Suppressor macrophage treated with lipopolysaccharide for 1 hour (primary cell): Measurements from ENCODE around the gene CSF2.

Experiments
- DNase-seq, 3 donors: peaks; one replicate each; pipeline ENCODE4 v3.0.0-alpha.2; 2020 to 2022

The CSF2 gene

DNA sequence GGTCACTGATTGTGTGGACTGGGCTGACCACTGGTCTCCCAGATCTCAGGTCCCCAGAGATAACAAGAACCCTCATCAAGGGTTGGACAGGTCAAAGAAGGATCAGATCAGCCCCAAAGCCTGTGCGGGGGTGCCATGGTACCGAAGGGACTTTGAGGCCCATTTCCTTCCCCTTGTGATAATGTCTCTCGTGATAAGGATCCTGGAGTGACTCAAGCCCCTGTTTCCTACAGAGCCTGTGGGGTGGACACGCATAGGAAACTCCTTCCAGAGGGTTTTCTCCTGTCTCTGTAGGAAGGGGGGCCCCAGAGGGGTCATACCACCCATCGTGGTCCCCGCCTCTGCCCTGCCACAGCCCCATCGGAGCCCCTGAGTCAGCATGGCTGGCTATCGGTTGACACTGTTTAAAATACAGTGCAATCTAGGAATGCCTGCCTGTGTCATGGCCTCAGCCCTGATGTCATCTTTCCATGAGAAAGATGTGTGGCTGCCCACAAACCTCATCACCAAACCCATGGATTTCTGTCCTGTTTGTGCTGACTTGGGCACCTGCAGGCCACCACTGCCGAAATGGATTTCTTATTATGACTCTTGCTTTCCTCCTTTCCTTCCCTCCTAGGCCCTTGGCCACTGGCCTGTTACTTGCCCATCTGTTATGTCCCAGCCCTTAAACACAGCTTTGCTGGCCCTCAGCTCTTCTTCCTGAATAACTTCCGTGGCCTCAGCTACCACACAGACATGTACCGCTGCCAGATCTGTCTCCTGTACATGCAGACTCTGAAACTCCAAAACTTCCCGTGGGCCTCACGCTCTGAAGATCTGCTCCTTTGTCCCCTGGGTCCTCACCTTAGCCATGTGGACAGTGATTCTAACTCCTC, 2.9 kb upstream of the CSF2 start:
- peak; percentile 88 to 90 (median 89) for DNase-seq

DNA sequence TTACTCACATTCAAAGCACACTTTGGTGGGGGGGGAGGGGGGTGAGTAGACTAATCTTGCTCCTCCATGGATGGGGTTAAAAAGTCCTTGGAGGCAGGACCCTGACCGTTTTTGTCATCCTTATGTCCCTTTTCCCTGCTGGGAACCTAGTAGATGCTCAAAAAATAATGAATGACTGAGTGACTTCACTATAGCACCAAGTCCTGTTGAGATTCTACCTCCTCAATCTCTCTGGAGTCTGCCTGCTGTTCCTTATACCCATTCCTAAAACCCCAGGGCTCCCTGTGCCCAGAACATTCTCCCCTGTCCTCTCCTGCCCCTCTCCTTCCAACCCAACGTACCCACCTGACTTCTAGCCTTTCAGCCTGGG, 2.3 kb upstream of the CSF2 start:
- DNase-seq = no peak

DNA sequence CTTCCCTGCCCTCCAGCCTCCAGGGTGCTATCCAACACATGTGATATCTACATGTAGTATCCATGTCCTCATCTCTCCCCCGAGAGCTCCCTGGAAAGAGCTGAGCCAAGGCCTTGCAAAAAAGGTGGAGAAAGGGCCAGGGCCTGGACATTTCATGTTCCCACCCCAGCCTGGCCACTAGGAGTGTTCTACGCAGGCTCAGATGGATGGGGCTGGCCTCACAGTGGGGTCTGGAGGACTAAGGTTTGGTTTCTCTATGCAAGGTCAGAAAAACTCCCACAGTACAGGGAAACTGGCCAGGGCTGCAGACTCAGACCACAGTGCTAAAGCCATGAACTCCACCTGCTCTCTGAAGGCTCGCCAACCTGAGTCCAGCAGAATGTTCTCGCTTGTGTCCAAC, 1.5 kb upstream of the CSF2 start:
- DNase-seq = no peak

DNA sequence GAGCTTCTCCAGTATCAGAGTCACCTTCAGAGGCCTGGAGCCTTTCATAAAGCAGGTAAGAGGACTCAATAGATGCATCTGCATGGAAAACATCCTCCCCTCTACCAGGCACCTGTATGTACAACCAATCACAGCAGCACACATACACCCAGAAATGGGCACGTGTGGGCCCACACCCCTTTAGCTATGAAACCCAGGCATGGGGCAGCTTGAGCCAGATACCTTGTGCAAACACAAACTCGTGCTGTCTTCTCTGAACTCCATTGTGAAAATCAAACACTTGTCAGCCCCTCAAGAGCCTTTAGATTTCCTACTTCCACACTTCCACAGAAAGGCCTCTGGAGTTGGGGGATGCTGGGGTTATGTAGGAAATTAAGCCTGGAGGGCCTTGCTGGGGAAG, 1.1 kb upstream of the CSF2 start:
- DNase-seq = no peak

DNA sequence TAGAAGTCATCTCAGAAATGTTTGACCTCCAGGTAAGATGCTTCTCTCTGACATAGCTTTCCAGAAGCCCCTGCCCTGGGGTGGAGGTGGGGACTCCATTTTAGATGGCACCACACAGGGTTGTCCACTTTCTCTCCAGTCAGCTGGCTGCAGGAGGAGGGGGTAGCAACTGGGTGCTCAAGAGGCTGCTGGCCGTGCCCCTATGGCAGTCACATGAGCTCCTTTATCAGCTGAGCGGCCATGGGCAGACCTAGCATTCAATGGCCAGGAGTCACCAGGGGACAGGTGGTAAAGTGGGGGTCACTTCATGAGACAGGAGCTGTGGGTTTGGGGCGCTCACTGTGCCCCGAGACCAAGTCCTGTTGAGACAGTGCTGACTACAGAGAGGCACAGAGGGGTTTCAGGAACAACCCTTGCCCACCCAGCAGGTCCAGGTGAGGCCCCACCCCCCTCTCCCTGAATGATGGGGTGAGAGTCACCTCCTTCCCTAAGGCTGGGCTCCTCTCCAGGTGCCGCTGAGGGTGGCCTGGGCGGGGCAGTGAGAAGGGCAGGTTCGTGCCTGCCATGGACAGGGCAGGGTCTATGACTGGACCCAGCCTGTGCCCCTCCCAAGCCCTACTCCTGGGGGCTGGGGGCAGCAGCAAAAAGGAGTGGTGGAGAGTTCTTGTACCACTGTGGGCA, 642 bp downstream of the CSF2 start:
- no peak for DNase-seq

DNA sequence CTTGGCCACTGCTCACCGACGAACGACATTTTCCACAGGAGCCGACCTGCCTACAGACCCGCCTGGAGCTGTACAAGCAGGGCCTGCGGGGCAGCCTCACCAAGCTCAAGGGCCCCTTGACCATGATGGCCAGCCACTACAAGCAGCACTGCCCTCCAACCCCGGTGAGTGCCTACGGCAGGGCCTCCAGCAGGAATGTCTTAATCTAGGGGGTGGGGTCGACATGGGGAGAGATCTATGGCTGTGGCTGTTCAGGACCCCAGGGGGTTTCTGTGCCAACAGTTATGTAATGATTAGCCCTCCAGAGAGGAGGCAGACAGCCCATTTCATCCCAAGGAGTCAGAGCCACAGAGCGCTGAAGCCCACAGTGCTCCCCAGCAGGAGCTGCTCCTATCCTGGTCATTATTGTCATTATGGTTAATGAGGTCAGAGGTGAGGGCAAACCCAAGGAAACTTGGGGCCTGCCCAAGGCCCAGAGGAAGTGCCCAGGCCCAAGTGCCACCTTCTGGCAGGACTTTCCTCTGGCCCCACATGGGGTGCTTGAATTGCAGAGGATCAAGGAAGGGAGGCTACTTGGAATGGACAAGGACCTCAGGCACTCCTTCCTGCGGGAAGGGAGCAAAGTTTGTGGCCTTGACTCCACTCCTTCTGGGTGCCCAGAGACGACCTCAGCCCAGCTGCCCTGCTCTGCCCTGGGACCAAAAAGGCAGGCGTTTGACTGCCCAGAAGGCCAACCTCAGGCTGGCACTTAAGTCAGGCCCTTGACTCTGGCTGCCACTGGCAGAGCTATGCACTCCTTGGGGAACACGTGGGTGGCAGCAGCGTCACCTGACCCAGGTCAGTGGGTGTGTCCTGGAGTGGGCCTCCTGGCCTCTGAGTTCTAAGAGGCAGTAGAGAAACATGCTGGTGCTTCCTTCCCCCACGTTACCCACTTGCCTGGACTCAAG, 1.5 kb downstream of the CSF2 start:
- peak; percentile 35 to 52 (median 48) for DNase-seq

DNA sequence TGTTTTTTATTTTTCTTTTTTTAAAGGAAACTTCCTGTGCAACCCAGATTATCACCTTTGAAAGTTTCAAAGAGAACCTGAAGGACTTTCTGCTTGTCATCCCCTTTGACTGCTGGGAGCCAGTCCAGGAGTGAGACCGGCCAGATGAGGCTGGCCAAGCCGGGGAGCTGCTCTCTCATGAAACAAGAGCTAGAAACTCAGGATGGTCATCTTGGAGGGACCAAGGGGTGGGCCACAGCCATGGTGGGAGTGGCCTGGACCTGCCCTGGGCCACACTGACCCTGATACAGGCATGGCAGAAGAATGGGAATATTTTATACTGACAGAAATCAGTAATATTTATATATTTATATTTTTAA, 2.1 kb downstream of the CSF2 start:
- no peak for DNase-seq

DNA sequence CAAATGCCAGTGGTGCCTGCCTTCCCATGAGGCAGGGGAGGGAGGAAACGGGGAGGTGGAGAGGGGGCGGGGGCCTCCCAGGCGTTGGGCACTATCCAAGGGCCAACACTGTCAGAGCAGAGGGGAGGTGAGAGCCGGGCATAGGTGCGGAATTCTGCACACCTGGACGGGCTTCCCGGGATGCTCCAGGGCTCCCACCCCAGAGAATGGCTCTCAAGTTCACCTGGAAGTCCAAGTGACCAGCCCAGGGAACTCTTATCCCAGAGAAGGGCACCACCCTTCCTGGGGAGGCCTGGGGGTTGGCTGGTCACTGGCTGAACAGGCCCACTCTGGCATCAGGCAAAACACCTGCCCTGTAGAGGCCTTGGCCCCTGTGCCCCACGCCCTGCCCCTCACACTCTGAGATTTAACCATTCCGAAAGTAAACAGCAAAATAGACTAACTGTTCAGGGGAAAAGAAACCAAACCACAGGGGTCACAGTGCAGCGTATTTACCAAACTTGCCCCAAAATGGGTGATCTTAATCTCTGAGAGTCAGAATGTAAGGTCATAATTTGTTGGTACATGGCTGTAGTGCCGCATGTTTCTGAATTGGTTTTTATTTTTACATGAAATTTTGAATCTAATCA, 2.7 kb downstream of the CSF2 start:
- no peak for DNase-seq

DNA sequence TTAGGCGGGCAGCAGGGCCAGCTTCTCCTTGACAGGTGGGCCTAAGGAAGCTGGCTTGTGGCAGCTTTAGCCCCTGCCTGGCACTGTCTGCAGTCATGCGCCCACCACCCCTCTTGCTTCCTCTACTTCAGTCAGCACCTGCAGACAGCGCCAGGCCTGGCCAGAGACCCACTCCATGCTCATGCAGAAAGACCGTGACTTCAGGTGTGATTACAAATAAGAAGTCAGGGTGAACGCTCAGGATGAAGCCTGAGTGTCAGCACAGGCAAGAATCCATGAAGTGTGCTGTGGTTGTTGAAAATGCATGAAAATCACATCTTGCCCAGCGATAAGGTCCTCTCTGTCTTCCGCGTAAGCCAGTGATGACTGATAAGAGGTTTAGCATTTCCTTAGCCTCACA, 3.4 kb downstream of the CSF2 start:
- no peak for DNase-seq

DNA sequence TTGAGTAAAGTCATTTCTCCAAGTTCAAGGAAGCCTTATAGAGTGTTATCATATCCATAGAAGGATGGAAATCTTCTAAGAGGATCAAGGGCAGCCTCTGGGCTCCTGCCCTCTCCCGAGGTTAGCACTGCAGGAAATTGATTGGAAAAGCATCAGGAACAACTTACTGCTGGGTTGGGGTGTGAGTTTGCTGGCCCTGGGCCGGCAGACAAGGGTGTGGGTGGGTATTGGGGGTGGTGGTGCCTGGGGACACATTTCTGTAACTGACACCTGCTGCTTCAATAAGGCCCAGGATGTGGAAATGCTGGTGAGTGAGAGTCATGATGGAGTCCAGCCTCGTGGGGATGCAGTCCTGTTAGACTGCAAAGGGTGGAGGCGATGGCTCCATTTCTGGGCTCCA, 5.5 kb downstream of the CSF2 start:
- no peak for DNase-seq

DNA sequence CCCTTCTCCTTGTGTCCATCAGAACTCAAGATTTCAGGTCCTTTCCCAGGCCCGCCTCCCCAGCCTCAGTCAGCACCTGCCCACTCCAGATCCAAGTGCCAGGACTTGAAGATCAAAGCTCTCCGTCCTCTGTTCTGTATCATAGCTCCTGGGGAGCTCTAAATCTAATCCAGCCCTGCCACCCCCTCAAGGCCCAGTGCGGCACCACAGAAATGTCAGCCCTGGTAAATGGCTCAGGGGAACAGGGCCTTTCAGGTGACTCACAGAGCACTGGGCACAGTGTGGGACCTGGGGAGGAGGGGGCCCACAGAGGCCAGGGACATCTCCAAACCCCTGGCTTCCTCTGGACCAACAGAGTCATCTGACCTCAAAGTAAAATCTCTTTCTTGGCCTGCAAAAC, 6.0 kb downstream of the CSF2 start:
- no peak for DNase-seq

DNA sequence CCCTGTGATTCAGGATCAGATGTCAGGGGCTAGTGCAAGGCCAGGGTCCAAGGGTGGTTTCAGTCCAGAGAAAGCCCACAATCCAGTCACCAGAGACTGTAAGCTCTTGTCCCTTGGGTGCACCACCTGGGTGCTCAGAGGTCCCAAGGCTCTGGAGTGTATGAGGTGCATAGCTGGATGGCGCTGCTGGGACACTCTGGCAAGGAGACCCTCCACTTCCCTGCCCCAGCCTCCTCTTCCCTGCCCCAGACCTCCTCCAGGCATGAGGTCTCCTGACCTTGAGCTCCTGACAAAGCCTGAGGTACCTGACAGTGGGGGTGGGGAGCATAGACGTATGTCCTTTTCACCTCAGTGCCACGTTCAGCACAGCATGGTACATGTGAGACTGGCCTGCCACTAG, 7.0 kb downstream of the CSF2 start:
- no peak for DNase-seq

DNA sequence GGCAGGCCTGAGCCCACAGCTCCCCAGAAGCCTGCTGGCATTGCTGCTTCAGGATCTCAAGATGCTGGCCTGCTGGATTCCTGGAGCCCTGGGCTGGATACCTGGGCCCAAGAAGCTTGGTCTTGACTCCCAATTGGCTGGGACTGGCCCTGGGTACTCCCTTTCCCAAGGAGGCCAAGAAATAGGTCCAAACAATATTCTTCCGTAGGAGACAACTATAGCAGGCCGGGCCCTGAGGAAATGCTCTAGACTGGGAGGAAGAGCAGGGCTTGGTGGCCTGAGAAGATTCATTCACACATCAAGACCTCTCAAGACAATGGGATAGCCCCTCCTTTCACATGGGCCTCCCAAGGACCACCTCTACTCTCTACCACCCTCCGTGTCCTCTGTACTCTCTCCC, 7.9 kb downstream of the CSF2 start:
- DNase-seq = no peak

DNA sequence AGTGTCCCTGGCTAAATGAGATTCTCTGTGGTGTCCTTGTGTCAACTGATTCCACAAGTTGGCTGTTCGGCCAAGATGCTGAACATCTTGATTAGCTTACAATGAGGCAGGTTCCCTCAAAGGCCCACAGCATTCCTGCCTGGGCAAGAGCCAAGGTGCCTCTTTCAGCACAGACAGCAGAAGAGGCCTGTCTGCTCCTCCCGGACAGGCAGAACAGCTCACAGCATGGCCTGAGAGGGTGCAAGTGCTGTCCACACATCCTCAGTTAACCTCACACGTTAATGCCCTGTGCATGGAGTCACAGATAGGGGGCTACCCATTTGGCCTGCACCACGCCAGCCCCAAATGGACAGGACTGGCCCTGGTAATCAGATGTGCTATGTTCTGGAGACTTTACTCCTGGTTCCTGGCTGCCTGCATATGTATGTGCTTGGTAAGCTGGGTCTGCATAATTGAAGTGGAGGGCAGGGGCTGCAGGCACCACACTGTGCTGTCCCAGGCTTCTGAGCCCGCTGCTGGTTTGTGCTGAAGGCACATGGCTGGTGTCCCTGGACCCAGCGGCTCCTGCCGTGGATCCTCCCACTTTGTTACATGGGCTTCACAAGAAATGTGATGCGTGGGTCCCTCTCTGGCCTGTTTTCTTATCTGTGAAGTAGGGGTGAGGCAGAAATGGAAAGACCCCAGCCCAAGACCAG, 8.9 kb downstream of the CSF2 start:
- no peak for DNase-seq

DNA sequence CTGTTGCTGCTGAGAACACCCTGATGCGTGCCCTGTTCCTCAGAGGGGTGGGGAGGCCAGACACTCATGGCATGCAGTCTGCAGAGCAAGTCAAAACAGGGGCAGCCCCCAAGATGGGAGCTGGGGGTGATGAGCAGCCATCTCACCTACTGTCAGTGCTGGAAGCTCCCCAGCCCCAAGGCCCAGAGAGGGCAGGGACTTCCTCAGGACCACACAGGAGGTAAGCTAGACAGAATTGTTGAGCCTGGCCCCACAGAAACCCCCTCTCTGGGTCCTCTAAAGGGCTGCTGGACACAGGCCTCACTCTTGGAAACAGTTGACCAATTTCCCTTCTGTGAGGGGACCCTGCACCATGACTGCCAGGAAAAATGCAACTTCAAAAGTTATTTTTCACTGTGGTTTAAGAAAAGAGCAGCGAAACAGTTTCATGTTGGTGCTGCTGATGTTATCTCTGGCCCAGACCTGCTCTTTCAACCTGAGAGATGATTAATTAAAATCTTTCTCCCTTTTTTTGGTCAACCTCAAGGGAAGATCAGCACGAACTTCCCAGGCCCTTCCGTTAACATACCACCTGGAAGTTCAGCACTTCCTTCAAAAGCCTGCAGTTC, 9.6 kb downstream of the CSF2 start:
- DNase-seq = no peak

DNA sequence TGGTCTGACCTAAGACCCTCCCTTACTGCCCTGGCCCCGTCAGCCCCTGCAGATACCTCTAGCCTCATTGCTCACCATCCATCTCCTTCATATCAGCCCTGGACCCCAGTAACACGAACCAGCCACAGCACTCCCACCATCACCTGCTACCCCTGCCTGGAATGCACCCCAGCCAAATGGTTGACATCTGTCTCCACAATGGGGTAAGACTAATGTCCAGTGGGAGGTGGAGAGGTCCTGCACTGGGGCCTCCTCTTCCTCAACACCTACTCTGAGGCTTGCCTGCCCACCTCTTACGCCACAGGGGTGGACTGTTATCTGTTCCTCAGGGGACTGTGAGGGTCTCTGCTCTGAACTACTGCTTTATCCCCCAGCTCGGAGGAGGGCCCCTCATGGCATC, 12.1 kb downstream of the CSF2 start:
- DNase-seq = no peak

DNA sequence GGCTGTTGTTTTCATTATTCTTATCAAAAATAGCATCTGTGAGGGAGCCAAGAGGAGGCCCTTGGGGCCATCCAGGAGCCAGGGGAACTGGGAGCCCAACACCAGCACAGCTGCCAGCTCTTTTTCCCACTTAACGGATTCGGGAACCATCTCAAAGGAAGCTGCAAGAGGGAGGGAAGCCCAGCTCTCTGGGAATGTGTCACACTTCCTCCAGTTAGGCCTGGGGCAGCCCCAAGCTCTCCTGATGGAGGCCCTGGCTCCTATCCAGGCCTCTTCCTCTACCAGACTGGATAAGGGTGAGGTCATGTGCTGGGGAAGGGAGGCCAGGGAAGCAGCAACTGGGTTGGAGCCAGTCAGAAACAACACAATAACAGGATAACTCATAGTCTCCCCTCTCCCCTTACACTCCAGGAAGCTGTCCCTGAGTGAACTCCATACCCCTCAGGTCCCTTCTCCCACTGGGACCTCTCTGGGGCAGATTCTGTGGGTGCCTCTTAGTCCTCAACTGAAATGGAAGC, 12.7 kb downstream of the CSF2 start:
- DNase-seq = peak; percentile 68 to 88 (median 83)

DNA sequence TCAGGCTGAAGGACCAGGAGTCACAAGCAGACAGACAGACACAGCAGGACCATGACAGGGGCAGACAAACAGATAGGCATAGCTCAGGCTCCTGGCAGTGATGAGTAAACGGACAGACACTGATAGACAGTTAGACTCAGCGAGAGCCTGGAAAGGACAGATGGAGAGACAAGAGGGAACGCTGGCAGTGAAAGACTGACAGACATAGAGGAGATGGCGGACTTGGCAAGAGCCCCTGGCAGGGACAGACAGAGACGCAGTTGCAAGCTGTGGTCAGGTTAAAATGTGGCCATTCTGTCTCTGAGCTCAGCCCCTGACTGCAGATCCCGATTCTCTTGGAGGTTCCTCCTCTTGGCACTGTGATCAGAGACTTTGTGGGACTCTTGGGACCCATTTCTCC, 13.6 kb downstream of the CSF2 start:
- no peak for DNase-seq

DNA sequence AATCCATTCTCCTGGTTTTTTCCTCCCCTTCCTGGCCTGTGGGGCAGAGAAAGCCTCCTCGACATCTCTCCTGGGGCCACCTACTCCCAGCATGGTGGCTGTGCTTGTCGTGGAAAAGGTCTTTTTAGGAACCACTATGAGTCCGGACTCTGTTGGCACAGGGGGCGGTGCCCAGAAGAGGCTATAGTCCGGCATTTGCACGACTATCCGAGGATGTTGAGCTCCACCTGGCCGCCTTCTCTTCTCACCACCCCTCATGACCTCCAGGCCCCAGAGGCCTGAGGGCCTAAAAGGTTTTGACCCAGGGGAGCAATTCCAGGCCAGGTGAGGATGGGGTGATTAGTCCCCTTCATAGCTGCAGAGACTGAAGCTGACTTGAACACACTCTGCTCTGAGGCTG, 14.1 kb downstream of the CSF2 start:
- no peak for DNase-seq

DNA sequence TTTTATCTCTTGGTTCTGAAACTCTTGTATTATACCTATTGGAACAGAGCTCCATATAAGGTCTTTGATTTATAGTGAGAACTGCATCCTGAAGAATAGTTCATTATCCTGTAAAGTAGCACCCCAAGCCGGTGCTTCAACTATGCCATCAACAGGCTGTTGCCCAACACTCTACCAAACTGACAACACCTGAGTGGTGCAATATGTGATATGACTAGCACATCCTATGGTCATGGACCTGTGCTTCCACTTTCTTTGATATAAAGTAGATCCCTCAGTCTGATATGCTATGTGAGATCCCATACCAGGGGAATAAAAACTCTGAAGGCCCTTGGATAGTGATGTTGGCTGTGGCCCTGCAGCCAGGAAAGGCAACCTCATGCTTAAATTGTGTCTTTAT, 15.8 kb downstream of the CSF2 start:
- no peak for DNase-seq

DNA sequence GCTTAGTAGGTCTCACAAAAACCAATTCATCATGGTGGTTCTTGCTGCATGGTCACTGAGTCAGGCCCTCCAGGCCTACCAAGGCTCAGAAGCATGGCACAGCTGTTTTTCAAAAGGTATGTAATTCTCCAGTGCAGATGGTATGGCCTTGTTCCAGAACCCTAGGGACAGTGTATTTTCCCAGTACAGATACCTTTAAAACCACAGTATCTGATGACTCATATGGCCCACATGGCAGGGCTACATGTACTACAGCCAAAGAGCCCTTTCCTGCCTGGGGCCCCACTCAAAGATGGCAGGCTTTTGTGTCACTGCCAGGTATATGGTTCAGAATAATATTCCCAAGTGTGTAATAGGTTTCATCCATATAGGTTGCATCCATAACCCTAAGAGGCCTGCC, 16.5 kb downstream of the CSF2 start:
- DNase-seq = no peak

DNA sequence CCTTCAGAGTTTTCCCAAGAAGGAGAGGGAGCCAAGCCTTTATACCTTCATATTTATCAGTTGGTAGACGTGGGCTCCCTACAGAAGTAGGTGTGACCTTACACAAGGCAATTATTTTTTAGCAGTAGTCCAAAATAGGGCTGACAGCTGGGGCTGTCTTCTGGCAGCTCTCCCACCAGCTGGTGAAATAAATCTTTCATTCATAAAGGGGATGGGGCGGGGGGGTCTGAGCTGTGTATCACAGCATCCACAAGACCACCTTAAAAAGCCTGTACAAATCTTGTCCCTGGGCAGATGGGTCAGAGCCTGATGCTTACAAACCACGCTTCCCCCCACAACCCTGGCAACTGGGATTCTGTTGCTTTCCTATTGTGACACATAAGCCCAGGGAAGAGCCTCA, 19.7 kb downstream of the CSF2 start:
- DNase-seq = no peak
